HUES6 (cell line): Measurements from ENCODE around the gene MRPL30.

Experiments used
- H3K27ac ChIP-seq: 2 replicates; pipeline ENCODE4 v1.7.0; 2013; ENCODE audit warnings: low read depth, mild to moderate bottlenecking, low read length, inconsistent platforms
- H3K27me3 ChIP-seq: 2 replicates; pipeline ENCODE4 v1.6.1; 2013; ENCODE audit warnings: low read length; ENCODE audit not compliant: control insufficient read depth, insufficient read depth
- H3K36me3 ChIP-seq: 2 replicates; pipeline ENCODE4 v1.6.1; 2013; ENCODE audit warnings: low read length; ENCODE audit not compliant: control insufficient read depth, insufficient read depth
- H3K4me1 ChIP-seq: 2 replicates; pipeline ENCODE4 v1.6.1; 2013; ENCODE audit warnings: low read length; ENCODE audit not compliant: control insufficient read depth, insufficient read depth
- H3K4me3 ChIP-seq: 2 replicates; pipeline ENCODE4 v1.5.1; 2013; ENCODE audit warnings: low read depth, low read length
- H3K9ac ChIP-seq: one replicate; pipeline ENCODE4 v1.6.1; 2013; ENCODE audit warnings: mild to moderate bottlenecking, low read length
- H3K9me3 ChIP-seq: 2 replicates; pipeline ENCODE4 v1.6.1; 2013; ENCODE audit warnings: low read depth, low read length; ENCODE audit not compliant: control insufficient read depth, insufficient read depth

The MRPL30 gene

GRCh38 chr2:99154643-99155536 lies 26.1 kb upstream of the MRPL30 start, which contains the start of the genes LIPT1 and TSGA10:
Gene LIPT1 (plus strand): TSS chr2:99154967. CDS start chr2:99161958, 6,991 bp downstream.
Gene TSGA10 (minus strand): TSS chr2:99154942. CDS start chr2:99109439, 45,503 bp downstream.
- Histone ChIP-seq H3K27me3 (no peaks in the 10 kb centered on the region), H3K4me1 (peaks cover 13% of the 10 kb centered on the region), H3K27ac (0 out of 2 replicates have a peak within 1 kb of the TSS, but pooled peaks have one; percentile 6), H3K9me3 (no peaks in the 10 kb centered on the region), H3K36me3 (peaks cover 8% of the 10 kb centered on the region; the same call in 1 of the 2 replicates), H3K9ac (peak within 1 kb of the TSS; percentile 88), H3K4me3 (peak within 1 kb of the TSS; percentile 89)

GRCh38 chr2:99156891-99157290 lies 24.1 kb upstream of the MRPL30 start:
- Histone ChIP-seq H3K36me3 (peaks cover 8% of the 10 kb centered on the region; the same call in 1 of the 2 replicates), H3K27me3 (no peaks in the 10 kb centered on the region), H3K27ac (no peak overlapping the region), H3K9me3 (no peaks in the 10 kb centered on the region), H3K4me1 (peaks cover 13% of the 10 kb centered on the region), H3K4me3 (no peak overlapping the region), H3K9ac (no peak overlapping the region)

DNA sequence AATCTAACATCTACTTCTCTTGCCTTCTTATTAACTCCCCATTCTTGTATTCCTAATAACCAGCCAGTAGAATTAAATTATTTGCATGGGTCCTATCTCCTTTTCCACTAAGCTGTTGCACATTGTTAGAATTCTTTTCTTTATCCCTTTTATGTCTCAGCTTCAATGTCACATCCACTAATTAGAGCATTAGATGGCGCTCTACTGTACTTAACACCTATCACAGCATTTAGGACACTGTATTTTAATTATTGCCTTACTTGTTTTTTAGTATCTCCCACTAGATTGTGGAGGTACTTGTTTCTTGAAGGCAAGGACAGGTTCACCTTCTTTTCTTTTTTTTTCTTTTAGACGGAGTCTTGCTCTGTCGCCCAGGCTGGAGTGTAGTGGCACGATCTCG lies 22.4 kb upstream of the MRPL30 start:
- H3K4me3 ChIP-seq: no peak overlapping the region
- no peaks in the 10 kb centered on the region for H3K27me3 ChIP-seq
- no peak overlapping the region for H3K27ac ChIP-seq
- no peaks in the 10 kb centered on the region for H3K9me3 ChIP-seq
- H3K4me1 ChIP-seq: peaks cover 13% of the 10 kb centered on the region
- H3K36me3 ChIP-seq: peaks cover 10% of the 10 kb centered on the region; the same call in 1 of the 2 replicates
- no peak overlapping the region for H3K9ac ChIP-seq

GRCh38 chr2:99159594-99159993 lies 21.4 kb upstream of the MRPL30 start:
- Histone ChIP-seq H3K27ac (no peak overlapping the region), H3K4me3 (no peak overlapping the region), H3K9me3 (no peaks in the 10 kb centered on the region), H3K27me3 (no peaks in the 10 kb centered on the region), H3K36me3 (peaks cover 12% of the 10 kb centered on the region), H3K4me1 (peaks cover 7% of the 10 kb centered on the region; the same call in 1 of the 2 replicates), H3K9ac (no peak overlapping the region)

DNA sequence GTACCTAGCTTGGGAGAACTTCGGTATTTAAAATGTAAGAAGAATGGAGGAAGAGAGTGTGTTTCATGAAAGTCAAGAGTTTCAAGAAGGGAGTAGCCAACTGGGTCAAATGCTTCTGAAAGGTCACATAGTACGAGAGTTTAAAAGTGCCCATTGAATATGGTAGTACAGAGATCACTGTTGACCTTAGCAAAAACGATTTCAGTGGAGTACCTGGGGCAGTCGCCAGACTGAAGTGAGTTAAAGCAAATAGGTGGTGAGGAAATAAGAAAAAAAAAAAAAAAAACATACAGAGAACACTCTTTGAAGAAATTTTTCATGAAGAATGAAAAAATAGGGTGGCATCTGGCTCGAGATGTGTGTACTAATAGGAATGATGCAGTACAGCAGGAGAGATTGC lies 14.8 kb upstream of the MRPL30 start:
- Histone ChIP-seq H3K36me3 (peaks cover 45% of the 10 kb centered on the region), H3K27me3 (no peaks in the 10 kb centered on the region), H3K4me3 (no peak overlapping the region), H3K9ac (no peak overlapping the region), H3K4me1 (no peaks in the 10 kb centered on the region), H3K9me3 (no peaks in the 10 kb centered on the region), H3K27ac (no peak overlapping the region)

DNA sequence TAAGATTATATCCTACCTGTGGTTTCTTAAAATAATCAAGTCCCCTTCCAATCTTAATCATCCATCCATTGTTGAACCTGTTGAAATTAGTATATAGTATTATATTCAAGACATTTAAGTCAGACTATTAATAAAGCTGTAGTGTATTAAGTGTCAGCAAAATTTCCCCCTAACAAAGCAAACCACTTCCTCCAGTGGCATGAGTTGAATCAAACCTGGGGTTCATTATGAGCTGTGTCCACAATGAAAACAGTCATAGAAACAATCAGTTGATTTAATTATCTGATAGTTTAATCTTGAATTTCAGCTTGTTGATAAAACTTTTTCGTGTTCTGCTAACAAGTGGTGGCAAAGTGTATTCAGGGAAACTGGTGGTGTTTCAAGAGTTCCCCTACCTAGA lies 11.4 kb upstream of the MRPL30 start:
- Histone ChIP-seq H3K4me3 (no peak overlapping the region), H3K27ac (no peak overlapping the region), H3K4me1 (no peaks in the 10 kb centered on the region), H3K9me3 (no peaks in the 10 kb centered on the region), H3K27me3 (no peaks in the 10 kb centered on the region), H3K36me3 (peaks cover 47% of the 10 kb centered on the region), H3K9ac (no peak overlapping the region)

GRCh38 chr2:99171377-99172140 lies 9.4 kb upstream of the MRPL30 start:
- peaks cover 40% of the 10 kb centered on the region for H3K36me3 ChIP-seq
- H3K4me1 ChIP-seq: no peaks in the 10 kb centered on the region
- H3K4me3 ChIP-seq: no peak overlapping the region
- no peak overlapping the region for H3K27ac ChIP-seq
- H3K9me3 ChIP-seq: no peaks in the 10 kb centered on the region
- H3K27me3 ChIP-seq: no peaks in the 10 kb centered on the region
- H3K9ac ChIP-seq: no peak overlapping the region

GRCh38 chr2:99181624-99182000 lies 628 bp downstream of the MRPL30 start:
- Histone ChIP-seq H3K36me3 (0 out of 2 replicates have a peak, but pooled peaks cover under 1% of the 10 kb centered on the region), H3K27me3 (no peaks in the 10 kb centered on the region), H3K4me3 (peak overlapping the region; percentile 94), H3K27ac (peak overlapping the region; percentile 65), H3K9ac (peak overlapping the region; percentile 89), H3K9me3 (no peaks in the 10 kb centered on the region), H3K4me1 (no peaks in the 10 kb centered on the region)

DNA sequence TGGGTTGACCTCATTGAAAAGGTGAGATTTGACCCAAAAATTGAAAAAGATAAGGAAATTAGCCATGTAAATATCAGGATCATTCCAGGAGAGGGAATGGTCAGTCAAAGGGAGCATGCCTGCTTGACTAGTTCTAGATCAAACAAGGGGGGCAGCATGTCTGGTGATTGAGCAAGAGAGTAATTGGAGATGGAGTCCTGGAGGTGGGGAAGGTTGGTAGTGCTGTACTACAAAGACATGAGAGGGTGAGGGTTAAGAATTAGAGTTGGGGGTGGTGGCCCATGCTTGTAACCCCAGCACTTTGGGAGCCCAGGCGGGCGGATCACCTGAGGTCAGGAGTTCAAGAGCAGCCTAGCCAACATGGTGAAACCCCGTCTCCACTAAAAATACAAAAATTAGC lies 2.0 kb downstream of the MRPL30 start:
- no peaks in the 10 kb centered on the region for H3K9me3 ChIP-seq
- no peak overlapping the region for H3K27ac ChIP-seq
- H3K36me3 ChIP-seq: peaks cover 11% of the 10 kb centered on the region
- H3K4me3 ChIP-seq: no peak overlapping the region
- H3K27me3 ChIP-seq: no peaks in the 10 kb centered on the region
- H3K9ac ChIP-seq: no peak overlapping the region
- no peaks in the 10 kb centered on the region for H3K4me1 ChIP-seq

GRCh38 chr2:99184811-99185210 lies 3.8 kb downstream of the MRPL30 start:
- Histone ChIP-seq H3K27ac (no peak overlapping the region), H3K36me3 (peaks cover 25% of the 10 kb centered on the region), H3K27me3 (no peaks in the 10 kb centered on the region), H3K9me3 (no peaks in the 10 kb centered on the region), H3K4me1 (no peaks in the 10 kb centered on the region), H3K9ac (no peak overlapping the region), H3K4me3 (no peak overlapping the region)

DNA sequence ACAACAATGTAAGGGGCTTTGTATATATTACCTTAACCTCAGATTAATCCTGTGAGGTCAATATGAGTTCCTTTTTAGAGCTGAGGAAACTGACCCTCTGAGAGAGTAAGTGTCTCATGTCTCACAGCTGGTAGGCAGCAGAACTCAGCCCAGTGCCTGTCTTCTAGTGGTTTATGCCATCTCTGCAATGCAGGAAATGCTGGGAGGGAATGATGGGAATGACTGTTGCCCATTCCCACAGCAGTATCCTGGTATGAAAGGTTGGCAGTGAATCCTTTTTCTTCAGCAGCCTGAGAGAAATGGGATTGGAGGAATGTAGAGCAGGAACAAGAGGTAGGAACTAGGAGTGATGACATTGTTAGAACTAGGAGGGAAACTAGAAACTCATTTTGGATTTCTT lies 6.0 kb downstream of the MRPL30 start:
- no peak overlapping the region for H3K9ac ChIP-seq
- H3K9me3 ChIP-seq: no peaks in the 10 kb centered on the region
- no peak overlapping the region for H3K27ac ChIP-seq
- H3K27me3 ChIP-seq: no peaks in the 10 kb centered on the region
- peaks cover 44% of the 10 kb centered on the region for H3K36me3 ChIP-seq
- no peaks in the 10 kb centered on the region for H3K4me1 ChIP-seq
- H3K4me3 ChIP-seq: no peak overlapping the region
